Fibroblast of mammary gland (primary cell): Measurements from ENCODE around the gene DPAGT1.

ENCODE experiments used
- DNase-seq: peaks from one replicate; pipeline ENCODE4 v3.0.0-alpha.2; 2010; ENCODE audit warnings: low read depth
- H3K4me3 ChIP-seq: 2 replicates; pipeline ENCODE4 v1.5.1; 2011; ENCODE audit warnings: low read depth, mild to moderate bottlenecking, low read length, moderate library complexity; ENCODE audit not compliant: control insufficient read depth
- TF ChIP-seq, protein P1 (sequence below): conservative IDR thresholded peaks from 2 replicates; pipeline ENCODE4 v1.5.1; 2011; ENCODE audit warnings: low read depth, low read length, inconsistent platforms; ENCODE audit not compliant: control insufficient read depth, insufficient read depth

Gene DPAGT1

DNA sequence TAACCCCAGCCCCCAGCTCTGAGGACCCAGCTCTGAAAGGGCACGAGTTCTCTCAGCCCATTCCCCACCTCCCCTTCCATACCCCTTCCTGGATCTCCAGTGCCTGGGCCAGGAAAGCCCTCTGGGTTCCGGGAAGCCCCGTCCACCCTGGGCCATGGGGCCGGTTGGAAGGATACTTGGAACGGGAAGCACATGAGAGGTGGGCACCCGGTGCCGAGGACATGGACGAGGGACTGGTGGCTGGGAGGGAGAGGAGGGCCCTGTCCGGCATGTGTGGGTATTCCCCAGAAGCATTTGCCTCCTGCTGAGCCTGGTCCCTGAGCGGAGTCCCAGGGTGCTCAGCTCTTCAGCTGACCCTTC lies 14.6 kb upstream of the DPAGT1 start:
- H3K4me3 ChIP-seq, result no peak overlapping the region
- no peak for DNase-seq
- TF ChIP-seq, protein P1, sequence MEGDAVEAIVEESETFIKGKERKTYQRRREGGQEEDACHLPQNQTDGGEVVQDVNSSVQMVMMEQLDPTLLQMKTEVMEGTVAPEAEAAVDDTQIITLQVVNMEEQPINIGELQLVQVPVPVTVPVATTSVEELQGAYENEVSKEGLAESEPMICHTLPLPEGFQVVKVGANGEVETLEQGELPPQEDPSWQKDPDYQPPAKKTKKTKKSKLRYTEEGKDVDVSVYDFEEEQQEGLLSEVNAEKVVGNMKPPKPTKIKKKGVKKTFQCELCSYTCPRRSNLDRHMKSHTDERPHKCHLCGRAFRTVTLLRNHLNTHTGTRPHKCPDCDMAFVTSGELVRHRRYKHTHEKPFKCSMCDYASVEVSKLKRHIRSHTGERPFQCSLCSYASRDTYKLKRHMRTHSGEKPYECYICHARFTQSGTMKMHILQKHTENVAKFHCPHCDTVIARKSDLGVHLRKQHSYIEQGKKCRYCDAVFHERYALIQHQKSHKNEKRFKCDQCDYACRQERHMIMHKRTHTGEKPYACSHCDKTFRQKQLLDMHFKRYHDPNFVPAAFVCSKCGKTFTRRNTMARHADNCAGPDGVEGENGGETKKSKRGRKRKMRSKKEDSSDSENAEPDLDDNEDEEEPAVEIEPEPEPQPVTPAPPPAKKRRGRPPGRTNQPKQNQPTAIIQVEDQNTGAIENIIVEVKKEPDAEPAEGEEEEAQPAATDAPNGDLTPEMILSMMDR, result no peak

DNA sequence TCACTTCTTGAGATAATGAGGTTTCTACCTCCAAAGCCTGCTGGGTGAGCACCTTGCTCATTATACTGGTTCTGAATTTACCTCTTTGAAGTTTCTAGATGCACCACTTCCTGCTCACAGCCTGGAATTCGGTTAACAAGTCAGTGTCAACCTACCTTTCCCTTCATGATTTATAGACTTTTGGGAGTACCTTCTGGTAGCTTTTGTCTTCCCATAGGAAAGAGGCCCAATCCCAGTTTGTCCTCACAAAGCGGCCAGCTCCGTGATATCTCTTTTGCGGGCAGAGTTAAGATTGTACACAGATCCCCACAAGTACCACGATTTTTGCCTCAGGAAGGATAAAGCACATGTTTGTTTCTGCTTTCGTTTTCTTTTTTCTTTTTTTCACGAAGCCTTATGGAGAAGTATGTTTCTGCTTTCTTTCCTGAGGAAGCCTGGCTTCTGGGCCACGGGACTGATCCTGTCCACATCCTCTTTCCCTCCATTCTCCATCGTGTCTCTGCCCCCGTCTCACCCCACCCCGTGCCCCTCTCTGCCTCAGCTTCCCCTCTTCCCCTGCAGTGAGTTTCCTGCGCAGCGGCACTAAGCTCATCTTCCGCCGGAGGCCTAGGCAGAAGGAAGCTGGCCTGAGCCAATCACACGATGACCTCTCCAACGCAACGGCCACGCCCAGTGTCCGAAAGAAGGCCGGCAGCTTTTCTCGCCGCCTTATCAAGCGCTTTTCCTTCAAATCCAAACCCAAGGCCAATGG lies 14.0 kb upstream of the DPAGT1 start:
- TF ChIP-seq, protein P1, result no peak
- no peak overlapping the region for H3K4me3 ChIP-seq
- no peak for DNase-seq

DNA sequence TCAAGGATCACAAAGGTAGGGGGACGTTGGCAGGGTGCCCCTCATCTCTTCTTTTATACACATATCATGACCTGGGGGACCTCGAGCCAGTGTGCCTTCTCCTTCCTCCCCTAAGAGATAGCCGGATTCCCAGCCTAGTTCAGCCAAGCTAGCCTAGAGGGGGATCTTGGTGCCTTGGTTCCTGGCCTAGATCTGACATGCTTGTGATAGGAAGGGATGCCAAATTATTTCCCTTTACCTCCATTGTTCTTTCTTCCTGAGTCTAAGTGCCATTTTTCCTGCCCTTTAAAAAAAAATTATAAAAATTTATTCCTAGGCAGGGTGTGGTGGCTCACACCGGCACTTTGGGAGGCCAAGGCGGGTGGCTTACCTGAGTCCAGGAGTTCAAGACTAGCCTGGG lies 12.7 kb upstream of the DPAGT1 start:
- DNase-seq, result no peak
- no peak overlapping the region for H3K4me3 ChIP-seq
- TF ChIP-seq, protein P1, result no peak

DNA sequence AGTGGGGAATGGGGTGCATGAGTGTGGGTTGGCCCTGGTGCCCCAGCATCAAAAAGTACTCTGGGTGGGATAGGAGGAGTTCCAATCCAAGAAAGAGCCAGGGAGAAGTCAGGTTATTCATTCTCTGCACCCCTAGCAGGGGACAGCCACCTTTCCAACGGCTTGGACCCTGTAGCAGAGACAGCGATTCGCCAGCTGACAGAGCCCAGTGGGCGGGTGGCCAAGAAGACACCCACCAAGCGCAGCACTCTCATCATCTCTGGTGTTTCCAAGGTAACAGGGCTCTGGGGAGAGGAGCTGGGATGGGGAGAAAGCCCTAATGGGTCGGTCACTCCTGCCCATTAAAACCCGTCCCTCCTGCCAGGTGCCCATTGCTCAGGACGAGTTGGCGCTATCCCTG lies 12.1 kb upstream of the DPAGT1 start:
- TF ChIP-seq, protein P1, result no peak
- no peak overlapping the region for H3K4me3 ChIP-seq
- no peak for DNase-seq

DNA sequence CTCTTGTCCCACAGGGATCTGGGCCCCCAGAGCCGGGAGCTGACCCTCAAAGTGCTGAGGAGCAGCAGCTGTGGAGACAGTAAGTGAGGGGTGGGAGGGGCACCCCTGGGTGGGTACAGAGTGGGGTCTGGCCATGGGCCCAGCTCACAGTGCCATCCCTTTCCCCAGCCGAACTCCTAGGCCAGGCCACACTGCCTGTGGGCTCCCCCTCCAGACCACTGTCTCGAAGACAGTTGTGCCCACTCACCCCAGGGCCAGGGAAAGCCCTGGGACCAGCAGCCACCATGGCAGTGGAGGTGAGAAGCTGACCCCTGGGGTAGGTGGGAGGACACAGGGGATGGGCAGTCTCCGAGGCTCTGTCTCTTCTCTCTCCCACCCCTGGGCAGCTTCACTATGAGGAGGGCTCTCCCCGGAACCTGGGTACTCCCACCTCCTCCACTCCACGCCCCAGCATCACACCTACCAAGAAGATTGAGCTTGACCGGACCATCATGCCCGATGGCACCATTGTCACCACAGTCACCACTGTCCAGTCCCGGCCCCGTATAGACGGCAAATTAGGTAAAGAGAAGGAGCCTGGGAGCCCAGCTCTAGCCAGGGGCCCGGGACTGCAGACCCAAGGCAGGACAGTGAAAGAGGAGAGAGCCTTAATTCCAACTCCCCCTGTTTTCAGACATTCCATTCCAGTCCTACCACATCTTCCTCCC lies 10.8 kb upstream of the DPAGT1 start:
- H3K4me3 ChIP-seq, result no peak overlapping the region
- TF ChIP-seq, protein P1, result no peak
- no peak for DNase-seq

DNA sequence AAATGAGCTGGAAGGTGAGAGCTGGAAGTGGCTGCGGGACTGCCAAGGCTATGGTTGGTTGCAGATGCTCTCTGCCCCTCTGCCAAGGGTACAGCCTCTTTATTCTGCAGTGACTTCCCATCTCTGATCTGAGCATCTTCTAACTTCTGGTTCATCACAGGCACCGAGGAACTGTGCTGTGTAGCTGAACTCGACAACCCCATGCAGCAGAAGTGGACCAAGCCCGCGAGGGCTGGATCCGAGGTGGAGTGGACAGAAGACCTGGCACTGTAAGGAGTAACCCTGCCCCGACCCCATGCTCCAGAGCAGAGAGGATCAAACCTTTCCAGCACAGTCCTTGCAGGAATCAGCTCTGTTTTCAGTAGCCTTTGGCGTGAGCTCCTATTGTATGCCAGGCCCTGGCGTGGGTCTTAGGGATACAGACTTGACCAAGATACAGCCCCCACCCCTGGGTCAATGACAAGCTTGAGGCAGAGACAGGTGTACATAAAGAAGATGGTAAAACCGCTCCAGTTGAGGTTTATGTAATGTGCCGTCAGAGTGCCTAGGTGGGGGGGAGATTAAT lies 9.8 kb upstream of the DPAGT1 start:
- DNase-seq, result no peak
- no peak overlapping the region for H3K4me3 ChIP-seq
- TF ChIP-seq, protein P1, result no peak
